Measurements from ENCODE around the gene PRICKLE4.

DNA sequence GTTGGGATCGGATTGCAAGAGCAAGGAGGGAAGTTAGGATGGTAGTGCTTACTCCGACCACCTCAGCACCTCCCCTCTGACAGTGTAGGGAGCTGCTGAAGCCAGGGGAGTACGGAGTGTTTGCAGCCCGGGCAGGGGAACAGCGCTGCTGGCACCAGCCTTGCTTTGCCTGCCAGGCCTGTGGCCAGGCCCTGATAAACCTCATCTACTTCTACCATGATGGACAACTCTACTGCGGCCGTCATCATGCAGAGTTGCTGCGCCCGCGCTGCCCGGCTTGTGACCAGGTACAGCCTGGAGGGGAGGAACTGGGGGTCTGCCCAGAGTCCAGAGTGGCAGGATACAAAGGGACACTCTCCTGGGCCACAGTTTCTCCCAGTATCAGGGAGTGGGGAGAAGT lies 4.7 kb downstream of the PRICKLE4 start:
- TF ChIP-seq ZNF8 (CRISPR knock-in tag; IDR thresholded peaks at IDR 0.05) (no peak), ZNF70 (CRISPR knock-in tag; IDR thresholded peaks at IDR 0.05) (no peak), ISL1 (CRISPR knock-in tag; IDR thresholded peaks at IDR 0.05) (no peak), GLIS3 (CRISPR knock-in tag; IDR thresholded peaks at IDR 0.05) (no peak), ARNTL (CRISPR knock-in tag; IDR thresholded peaks at IDR 0.05; ENCODE audit: borderline replicate concordance, low read depth) (no peak), ZNF565 (CRISPR knock-in tag; conservative IDR thresholded peaks at IDR 0.05; ENCODE audit: low read depth) (no peak), ZFP30 (CRISPR knock-in tag; IDR thresholded peaks at IDR 0.05) (no peak), PPARA (CRISPR knock-in tag; IDR thresholded peaks at IDR 0.05; ENCODE audit: borderline replicate concordance) (no peak), OSR1 (CRISPR knock-in tag; IDR thresholded peaks at IDR 0.05) (no peak), ZC3H10 (CRISPR knock-in tag; IDR thresholded peaks at IDR 0.05) (no peak), RARB (CRISPR knock-in tag; IDR thresholded peaks at IDR 0.05) (no peak)
